GM23338 (cell line): Measurements from ENCODE around the gene WHAMM. TPM values are rescaled to one million over a fixed set of nuclear protein-coding genes. Genes with fewer than 3 reads are reported as not detected.

Experiments
- EZH2 ChIP-seq: fragments of 200-600 bp; sonication (generic); IDR thresholded peaks from one replicate; pipeline ENCODE4 v1.8.0; 2017; ENCODE audit warnings: antibody characterized with exemption, mild to moderate bottlenecking, low read depth; ENCODE audit not compliant: unreplicated experiment
- JUNB ChIP-seq: IDR thresholded peaks from one replicate; pipeline ENCODE4 v1.6.1; 2016; ENCODE audit warnings: antibody characterized with exemption; ENCODE audit not compliant: unreplicated experiment
- NANOG ChIP-seq: IDR thresholded peaks from 2 replicates; pipeline ENCODE4 v1.6.1; 2016; ENCODE audit warnings: antibody characterized with exemption, borderline replicate concordance
- POLR2AphosphoS5 ChIP-seq: IDR thresholded peaks from 2 replicates; pipeline ENCODE4 v1.6.1; 2016; ENCODE audit warnings: antibody characterized with exemption, low read depth
- REST ChIP-seq: IDR thresholded peaks from one replicate; pipeline ENCODE4 v1.6.1; 2018; ENCODE audit warnings: antibody characterized with exemption; ENCODE audit not compliant: unreplicated experiment
- STAT1 ChIP-seq: IDR thresholded peaks from one replicate; pipeline ENCODE4 v1.6.1; 2016; ENCODE audit warnings: antibody characterized with exemption; ENCODE audit not compliant: unreplicated experiment
- ZNF114 ChIP-seq: fragments of 250-450 bp; sonication (Bioruptor Pico); IDR thresholded peaks from 2 replicates; pipeline ENCODE4 v1.5.0; 2020; ENCODE audit warnings: mild to moderate bottlenecking, moderate library complexity
- polyA plus RNA-seq: library from polyadenylated mRNA; unstranded; fragments of >200 nt; fragmentation: Nextera tagmentation; extraction: Ambion mirVana; gene quantifications from 2 replicates; pipeline ENCODE4 v1.2.1, GENCODE V29; 2016
- total RNA-seq: library from RNA; depleted of rRNA; stranded (reverse); fragments of >200 nt; shearing (Covaris generic); gene quantifications from 2 replicates; pipeline ENCODE4 v1.2.3, GENCODE V29; 2014
- TF ChIP-seq, protein P1 (sequence below): fragments of 250-450 bp; sonication (Bioruptor Pico); IDR thresholded peaks from 2 replicates; pipeline ENCODE4 v1.5.0; 2020; ENCODE audit warnings: mild to moderate bottlenecking, moderate library complexity

WHAMM gene
- total and polyA plus RNA-seq, 2 experiments from 2014 or later, result 2.2 to 4.1 TPM

DNA sequence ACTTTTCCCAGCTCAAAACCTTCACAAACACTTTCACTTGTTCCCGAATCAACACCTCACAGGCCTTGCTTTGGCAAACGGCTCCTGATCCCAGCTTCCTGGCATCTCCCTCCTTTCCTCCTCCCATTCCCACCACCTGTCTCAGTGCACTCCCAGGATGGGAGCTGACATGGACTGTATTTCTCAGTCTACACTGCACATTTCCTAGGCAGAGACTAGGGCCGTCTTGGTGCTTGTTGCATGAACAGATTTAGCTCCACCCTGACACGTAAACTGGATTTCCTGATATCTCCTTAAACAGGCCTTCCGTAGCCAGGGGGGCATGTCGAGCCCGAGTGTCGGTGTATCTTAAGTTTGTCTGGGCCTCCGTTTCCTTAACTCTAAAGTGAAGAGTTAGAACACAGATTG, 790 bp upstream of the WHAMM start (continued):
- TF ChIP-seq, protein P1, sequence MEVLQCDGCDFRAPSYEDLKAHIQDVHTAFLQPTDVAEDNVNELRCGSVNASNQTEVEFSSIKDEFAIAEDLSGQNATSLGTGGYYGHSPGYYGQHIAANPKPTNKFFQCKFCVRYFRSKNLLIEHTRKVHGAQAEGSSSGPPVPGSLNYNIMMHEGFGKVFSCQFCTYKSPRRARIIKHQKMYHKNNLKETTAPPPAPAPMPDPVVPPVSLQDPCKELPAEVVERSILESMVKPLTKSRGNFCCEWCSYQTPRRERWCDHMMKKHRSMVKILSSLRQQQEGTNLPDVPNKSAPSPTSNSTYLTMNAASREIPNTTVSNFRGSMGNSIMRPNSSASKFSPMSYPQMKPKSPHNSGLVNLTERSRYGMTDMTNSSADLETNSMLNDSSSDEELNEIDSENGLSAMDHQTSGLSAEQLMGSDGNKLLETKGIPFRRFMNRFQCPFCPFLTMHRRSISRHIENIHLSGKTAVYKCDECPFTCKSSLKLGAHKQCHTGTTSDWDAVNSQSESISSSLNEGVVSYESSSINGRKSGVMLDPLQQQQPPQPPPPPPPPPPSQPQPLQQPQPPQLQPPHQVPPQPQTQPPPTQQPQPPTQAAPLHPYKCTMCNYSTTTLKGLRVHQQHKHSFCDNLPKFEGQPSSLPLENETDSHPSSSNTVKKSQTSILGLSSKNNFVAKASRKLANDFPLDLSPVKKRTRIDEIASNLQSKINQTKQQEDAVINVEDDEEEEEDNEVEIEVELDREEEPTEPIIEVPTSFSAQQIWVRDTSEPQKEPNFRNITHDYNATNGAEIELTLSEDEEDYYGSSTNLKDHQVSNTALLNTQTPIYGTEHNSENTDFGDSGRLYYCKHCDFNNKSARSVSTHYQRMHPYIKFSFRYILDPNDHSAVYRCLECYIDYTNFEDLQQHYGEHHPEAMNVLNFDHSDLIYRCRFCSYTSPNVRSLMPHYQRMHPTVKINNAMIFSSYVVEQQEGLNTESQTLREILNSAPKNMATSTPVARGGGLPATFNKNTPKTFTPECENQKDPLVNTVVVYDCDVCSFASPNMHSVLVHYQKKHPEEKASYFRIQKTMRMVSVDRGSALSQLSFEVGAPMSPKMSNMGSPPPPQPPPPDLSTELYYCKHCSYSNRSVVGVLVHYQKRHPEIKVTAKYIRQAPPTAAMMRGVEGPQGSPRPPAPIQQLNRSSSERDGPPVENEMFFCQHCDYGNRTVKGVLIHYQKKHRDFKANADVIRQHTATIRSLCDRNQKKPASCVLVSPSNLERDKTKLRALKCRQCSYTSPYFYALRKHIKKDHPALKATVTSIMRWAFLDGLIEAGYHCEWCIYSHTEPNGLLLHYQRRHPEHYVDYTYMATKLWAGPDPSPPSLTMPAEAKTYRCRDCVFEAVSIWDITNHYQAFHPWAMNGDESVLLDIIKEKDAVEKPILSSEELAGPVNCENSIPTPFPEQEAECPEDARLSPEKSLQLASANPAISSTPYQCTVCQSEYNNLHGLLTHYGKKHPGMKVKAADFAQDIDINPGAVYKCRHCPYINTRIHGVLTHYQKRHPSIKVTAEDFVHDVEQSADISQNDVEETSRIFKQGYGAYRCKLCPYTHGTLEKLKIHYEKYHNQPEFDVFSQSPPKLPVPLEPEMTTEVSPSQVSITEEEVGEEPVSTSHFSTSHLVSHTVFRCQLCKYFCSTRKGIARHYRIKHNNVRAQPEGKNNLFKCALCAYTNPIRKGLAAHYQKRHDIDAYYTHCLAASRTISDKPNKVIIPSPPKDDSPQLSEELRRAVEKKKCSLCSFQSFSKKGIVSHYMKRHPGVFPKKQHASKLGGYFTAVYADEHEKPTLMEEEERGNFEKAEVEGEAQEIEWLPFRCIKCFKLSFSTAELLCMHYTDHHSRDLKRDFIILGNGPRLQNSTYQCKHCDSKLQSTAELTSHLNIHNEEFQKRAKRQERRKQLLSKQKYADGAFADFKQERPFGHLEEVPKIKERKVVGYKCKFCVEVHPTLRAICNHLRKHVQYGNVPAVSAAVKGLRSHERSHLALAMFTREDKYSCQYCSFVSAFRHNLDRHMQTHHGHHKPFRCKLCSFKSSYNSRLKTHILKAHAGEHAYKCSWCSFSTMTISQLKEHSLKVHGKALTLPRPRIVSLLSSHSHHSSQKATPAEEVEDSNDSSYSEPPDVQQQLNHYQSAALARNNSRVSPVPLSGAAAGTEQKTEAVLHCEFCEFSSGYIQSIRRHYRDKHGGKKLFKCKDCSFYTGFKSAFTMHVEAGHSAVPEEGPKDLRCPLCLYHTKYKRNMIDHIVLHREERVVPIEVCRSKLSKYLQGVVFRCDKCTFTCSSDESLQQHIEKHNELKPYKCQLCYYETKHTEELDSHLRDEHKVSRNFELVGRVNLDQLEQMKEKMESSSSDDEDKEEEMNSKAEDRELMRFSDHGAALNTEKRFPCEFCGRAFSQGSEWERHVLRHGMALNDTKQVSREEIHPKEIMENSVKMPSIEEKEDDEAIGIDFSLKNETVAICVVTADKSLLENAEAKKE, result no peak
- TF ChIP-seq JUNB (no peak), NANOG (no peak), ZNF114 (no peak), STAT1 (no peak), EZH2 (no peak), REST (no peak), POLR2AphosphoS5 (no peak)
